HEK293T (cell line): ENCODE data around the gene ZBTB38.

Source experiments
- CTCF ChIA-PET: fragments of 350-600 bp; formaldehyde crosslinking; extraction: SDS; loops from one replicate; lab custom pipeline; 2021; ENCODE audit warnings: antibody characterized with exemption, inconsistent platforms; lab: Yijun Ruan, JAX
- POLR2A ChIA-PET: fragments of 350-600 bp; formaldehyde crosslinking; extraction: SDS; loops from one replicate; lab custom pipeline; 2020; ENCODE audit warnings: antibody characterized with exemption, inconsistent platforms; lab: Yijun Ruan, JAX
- DNase-seq: peaks from one replicate; pipeline ENCODE4 v3.0.0; 2012; ENCODE audit warnings: mixed read lengths; ENCODE audit errors: extremely low spot score
- ARNT ChIP-seq: fragments of 450-650 bp; IDR thresholded peaks from 2 replicates; pipeline ENCODE4 v1.6.1; 2017; ENCODE audit warnings: mild to moderate bottlenecking
- BHLHE40 ChIP-seq: fragments of 450-650 bp; IDR thresholded peaks from 2 replicates; pipeline ENCODE4 v1.6.1; 2016; ENCODE audit warnings: mild to moderate bottlenecking, moderate library complexity, borderline replicate concordance
- CTBP1 ChIP-seq: fragments of 450-650 bp; IDR thresholded peaks from 2 replicates; pipeline ENCODE4 v1.6.1; 2016; ENCODE audit warnings: borderline replicate concordance
- ELF4 ChIP-seq: fragments of 450-650 bp; IDR thresholded peaks from 2 replicates; pipeline ENCODE4 v1.6.1; 2017; ENCODE audit warnings: antibody characterized with exemption
- FOXA1 ChIP-seq: fragments of 450-650 bp; IDR thresholded peaks from 2 replicates; pipeline ENCODE4 v1.6.1; 2016; ENCODE audit warnings: mild to moderate bottlenecking
- FOXK2 ChIP-seq: fragments of 450-650 bp; IDR thresholded peaks from 2 replicates; pipeline ENCODE4 v1.6.1; 2016; ENCODE audit warnings: mild to moderate bottlenecking
- FOXM1 ChIP-seq: fragments of 450-650 bp; IDR thresholded peaks from 2 replicates; pipeline ENCODE4 v1.6.1; 2017; ENCODE audit warnings: mild to moderate bottlenecking, borderline replicate concordance
- HDGF ChIP-seq: fragments of 450-650 bp; IDR thresholded peaks from 2 replicates; pipeline ENCODE4 v1.6.1; 2017; ENCODE audit warnings: antibody characterized with exemption, borderline replicate concordance
- L3MBTL2 ChIP-seq: fragments of 450-650 bp; conservative IDR thresholded peaks from 2 replicates; pipeline ENCODE4 v1.6.1; 2016; ENCODE audit warnings: mild to moderate bottlenecking
- LEF1 ChIP-seq: fragments of 450-650 bp; IDR thresholded peaks from 2 replicates; pipeline ENCODE4 v1.6.1; 2017; ENCODE audit warnings: mild to moderate bottlenecking, borderline replicate concordance
- NFRKB ChIP-seq: fragments of 450-650 bp; IDR thresholded peaks from 2 replicates; pipeline ENCODE4 v1.6.1; 2016; ENCODE audit warnings: mild to moderate bottlenecking, moderate library complexity
- PKNOX1 ChIP-seq: fragments of 450-650 bp; IDR thresholded peaks from 2 replicates; pipeline ENCODE4 v1.6.1; 2016
- SP1 ChIP-seq: fragments of 450-650 bp; IDR thresholded peaks from 2 replicates; pipeline ENCODE4 v1.6.1; 2017
- SUZ12 ChIP-seq: fragments of 450-650 bp; IDR thresholded peaks from 2 replicates; pipeline ENCODE4 v1.6.1; 2016; ENCODE audit warnings: mild to moderate bottlenecking
- TARDBP ChIP-seq: fragments of 450-650 bp; IDR thresholded peaks from 2 replicates; pipeline ENCODE4 v1.6.1; 2016
- ZNF384 ChIP-seq: fragments of 450-650 bp; IDR thresholded peaks from 2 replicates; pipeline ENCODE4 v1.6.1; 2016

ZBTB38 gene

GRCh38 chr3:141326626-141327025 is 41.7 kb upstream of the ZBTB38 start:
- TF ChIP-seq SP1, result no peak
- TF ChIP-seq FOXM1, result no peak
- TF ChIP-seq CTBP1, result no peak
- no peak for TF ChIP-seq FOXA1
- POLR2A ChIA-PET, result no interaction called here
- DNase-seq, result no peak
- CTCF ChIA-PET, result no interaction called here

- no peak for TF ChIP-seq HDGF
- no peak for TF ChIP-seq FOXM1
- no peak for TF ChIP-seq SUZ12
- TF ChIP-seq L3MBTL2, result no peak
- TF ChIP-seq NFRKB, result no peak
- no peak for TF ChIP-seq PKNOX1
- POLR2A ChIA-PET, result interaction anchor here (2.5 kb wide), 1 partner anchor 17 kb away, joined by 10 read pairs; no protein-coding TSS in a partner anchor
- CTCF ChIA-PET, result no interaction called here
- DNase-seq, result no peak
Observed at GRCh38 chr3:141328286-141329166, 39.8 kb upstream of the ZBTB38 start.

GRCh38 chr3:141330235-141330634 is 38.1 kb upstream of the ZBTB38 start:
- no peak for DNase-seq
- no peak for TF ChIP-seq ZNF384
- no peak for TF ChIP-seq LEF1
- TF ChIP-seq FOXM1, result no peak
- no peak for TF ChIP-seq CTBP1
- no peak for TF ChIP-seq PKNOX1
- TF ChIP-seq ELF4, result no peak
- CTCF ChIA-PET, result no interaction called here
- POLR2A ChIA-PET, result interaction anchor here (2.5 kb wide), 1 partner anchor 19 kb away, joined by 11 read pairs; no protein-coding TSS in a partner anchor

- ChIA-PET CTCF (interaction anchor here (1.1 to 2.4 kb wide), 2 partner anchors 19 to 23 kb away, joined by 6 to 9 read pairs; no protein-coding TSS in a partner anchor), POLR2A (interaction anchor here (2.5 kb wide), 1 partner anchor 19 kb away, joined by 11 read pairs; no protein-coding TSS in a partner anchor)
- DNase-seq, result no peak
- no peak for TF ChIP-seq ARNT
- TF ChIP-seq NFRKB, result no peak
- no peak for TF ChIP-seq ZNF384
- no peak for TF ChIP-seq ELF4
- no peak for TF ChIP-seq HDGF
- no peak for TF ChIP-seq FOXK2
Observed at GRCh38 chr3:141330718-141331376, 37.5 kb upstream of the ZBTB38 start.

GRCh38 chr3:141331377-141332318 is 36.7 kb upstream of the ZBTB38 start:
- ChIA-PET CTCF (interaction anchor here (1.1 to 2.4 kb wide), 2 partner anchors 20 to 23 kb away, joined by 6 to 9 read pairs; no protein-coding TSS in a partner anchor), POLR2A (interaction anchor here (2.5 kb wide), 1 partner anchor 20 kb away, joined by 11 read pairs; no protein-coding TSS in a partner anchor)
- TF ChIP-seq ELF4, result no peak
- TF ChIP-seq FOXA1, result no peak
- no peak for TF ChIP-seq CTBP1
- TF ChIP-seq PKNOX1, result no peak; the same call in 1 of the 2 replicates
- no peak for TF ChIP-seq FOXK2
- TF ChIP-seq SP1, result no peak
- TF ChIP-seq L3MBTL2, result no peak
- TF ChIP-seq ZNF384, result no peak
- TF ChIP-seq SUZ12, result no peak
- TF ChIP-seq HDGF, result no peak
- TF ChIP-seq NFRKB, result no peak
- no peak for TF ChIP-seq BHLHE40
- no peak for TF ChIP-seq LEF1
- TF ChIP-seq FOXM1, result no peak
- TF ChIP-seq ARNT, result no peak
- TF ChIP-seq TARDBP, result no peak
- DNase-seq, result peak; percentile 22
